Kidney (tissue), 14 donors: ENCODE results near the gene MAP3K13. TPM values are rescaled to one million over a fixed set of nuclear protein-coding genes. Genes with fewer than 3 reads are reported as not detected.

ENCODE experiments used
- DNase-seq, 5 donors: peaks; one replicate each; pipeline ENCODE4 v3.0.0-alpha.2; 2013 to 2020
- FAIRE-seq: peaks from 2 replicates; lab custom pipeline; 2012; peaks lifted over from hg19 to GRCh38; lab: Jason Lieb, UNC
- H3K27ac ChIP-seq, 2 donors: one replicate each; pipeline ENCODE4 v1.7.0; 2013; ENCODE audit warnings: low read depth in 2 of 2, low read length in 2 of 2, inconsistent platforms in 1 of 2
- H3K27me3 ChIP-seq: one replicate; pipeline ENCODE4 v1.7.1; 2013; ENCODE audit warnings: low read length, inconsistent platforms; ENCODE audit not compliant: control insufficient read depth, insufficient read depth
- H3K36me3 ChIP-seq, 3 donors: one replicate each; pipeline versions ENCODE4 v1.7.0 to v1.7.1; 2013; ENCODE audit warnings: low read length in 3 of 3, control low read depth in 1 of 3, inconsistent platforms in 1 of 3; ENCODE audit not compliant: insufficient read depth in 3 of 3, control insufficient read depth in 2 of 3
- H3K4me1 ChIP-seq, 3 donors: one replicate each; pipeline versions ENCODE4 v1.7.0 to v1.7.1; 2013; ENCODE audit warnings: low read length in 3 of 3, inconsistent platforms in 1 of 3, low read depth in 1 of 3; ENCODE audit not compliant: control insufficient read depth in 2 of 3, insufficient read depth in 2 of 3
- H3K4me3 ChIP-seq, 3 donors: one replicate each; pipeline versions ENCODE4 v1.7.0 to v1.8.1; 2013; ENCODE audit warnings: low read length in 3 of 3, control low read depth in 1 of 3, inconsistent platforms in 1 of 3
- H3K9ac ChIP-seq, 3 donors: one replicate each; pipeline versions ENCODE4 v1.7.0 to v1.7.1; 2013; ENCODE audit warnings: low read length in 3 of 3, control low read depth in 1 of 3, inconsistent platforms in 1 of 3
- H3K9me3 ChIP-seq, 3 donors: one replicate each; pipeline versions ENCODE4 v1.7.0 to v1.7.1; 2013; ENCODE audit warnings: low read length in 3 of 3, control low read depth in 1 of 3, inconsistent platforms in 1 of 3; ENCODE audit not compliant: control insufficient read depth in 2 of 3, insufficient read depth in 1 of 3
- CTCF ChIP-seq: IDR thresholded peaks from 3 replicates; pipeline ENCODE4 v1.5.1; 2012; ENCODE audit warnings: mild to moderate bottlenecking, moderate library complexity, borderline replicate concordance; ENCODE audit not compliant: insufficient read depth; ENCODE audit errors: extremely low read depth
- intact Hi-C: fragments of 100-400 bp; cut with DNase I; formaldehyde crosslinking; loops from one replicate; pipeline ENCODE4 v1.11.1; 2022
- polyA plus RNA-seq: library from polyadenylated mRNA; stranded (reverse); fragments of 350-450 nt; fragmentation: Illumina TruSeq; extraction: RNeasy Lipid Tissue Mini Kit (QIAGEN cat#74804); gene quantifications from one replicate; pipeline ENCODE4 v1.2.3, GENCODE V29; 2014; ENCODE audit warnings: low read depth, low replicate concordance; ENCODE audit not compliant: insufficient read depth
- total RNA-seq: library from RNA; stranded (reverse); fragmentation: NEBNext Ultra II Directional; extraction: Animal tissue kit (Norgen Biotek cat#: 25700); gene quantifications from one replicate; pipeline ENCODE4 v1.2.1, GENCODE V29; 2021
- donor health status: control.
- donor health status: control.
- donor health status: control.
- donor health status: control.
- donor health status: control.
- donor health status: DM: yes; HTN: yes; CAD: no.
- donor health status: Normal renal cell carcinoma (clear cell type).

MAP3K13 gene
- total and polyA plus RNA-seq, 2 donors from 2014 or later = 33.0 to 44.1 TPM

- DNase-seq (no peak), FAIRE-seq (no peak)
- intact Hi-C loops = no loop called here
Observed at GRCh38 chr3:185330238-185330637, 32.7 kb upstream of the MAP3K13 start.

GRCh38 chr3:185330644-185331043 lies 32.3 kb upstream of the MAP3K13 start:
- Histone ChIP-seq H3K4me1 (peaks cover 0 to 12% (median 6%) of the 10 kb centered on the region in 3 donors), H3K27me3 (no peaks in the 10 kb centered on the region), H3K36me3 (no peaks in the 10 kb centered on the region), H3K9ac (peak overlapping the region in 2 of 3 donors; percentile 41 to 55), H3K27ac (peak overlapping the region; percentile 80 to 84), H3K4me3 (peak overlapping the region in 2 of 3 donors; percentile 36 to 77), H3K9me3 (no peaks in the 10 kb centered on the region)
- intact Hi-C loops = no loop called here
- DNase-seq (peak in 1 of 5 donors; percentile 23), FAIRE-seq (no peak)
- TF ChIP-seq CTCF = no peak

More at GRCh38 chr3:185330238-185330637, 32.7 kb upstream of the MAP3K13 start:
- Histone ChIP-seq H3K36me3 (no peaks in the 10 kb centered on the region), H3K4me1 (peaks cover 0 to 12% (median 6%) of the 10 kb centered on the region in 3 donors), H3K27me3 (no peaks in the 10 kb centered on the region), H3K4me3 (peak overlapping the region in 2 of 3 donors; percentile 36 to 77), H3K9ac (peak overlapping the region in 2 of 3 donors; percentile 41 to 55), H3K9me3 (no peaks in the 10 kb centered on the region), H3K27ac (peak overlapping the region; percentile 80 to 84)
- TF ChIP-seq CTCF = no peak

GRCh38 chr3:185332026-185332735 lies 30.8 kb upstream of the MAP3K13 start:
- Histone ChIP-seq H3K4me3 (peak overlapping the region in 2 of 3 donors; percentile 25 to 41), H3K36me3 (no peaks in the 10 kb centered on the region), H3K27ac (peak overlapping the region in 1 of 2 donors; percentile 68), H3K9ac (no peak overlapping the region), H3K4me1 (peaks cover under 1 to 12% (median 6%) of the 10 kb centered on the region in 3 donors), H3K27me3 (no peaks in the 10 kb centered on the region), H3K9me3 (no peaks in the 10 kb centered on the region)
- FAIRE-seq (peak; percentile 55), DNase-seq (peak in 1 of 5 donors; percentile 56)
- TF ChIP-seq CTCF = no peak
- intact Hi-C loops = no loop called here
